Motor neuron (in vitro differentiated cells): ENCODE data around the gene GLRX5. TPM values are rescaled to one million over a fixed set of nuclear protein-coding genes. Genes with fewer than 3 reads are reported as not detected.

Source experiments
- ATAC-seq, 8 experiments: fragments of 200-7000 bp; cut with Tn5 transposase; replicated peaks in 6 of 8; 2 replicates each; pipeline ENCODE4 v1.8.0; 2021; ENCODE audit warnings: mild to moderate bottlenecking in 8 of 8, moderate library complexity in 8 of 8
- H3K27ac ChIP-seq, 2 donors: fragments of 250-450 bp; sonication (Bioruptor Pico); 2 replicates each; pipeline ENCODE4 v1.9.0; 2021; ENCODE audit warnings: antibody characterized with exemption in 2 of 2, mild to moderate bottlenecking in 2 of 2, moderate library complexity in 1 of 2
- H3K4me1 ChIP-seq, 2 donors: fragments of 250-450 bp; sonication (Bioruptor Pico); replicated peaks in 1 of 2; 2 replicates each; pipeline ENCODE4 v1.6.1; 2021; ENCODE audit warnings: antibody characterized with exemption in 2 of 2, mild to moderate bottlenecking in 2 of 2, moderate library complexity in 1 of 2
- H3K4me3 ChIP-seq, 5 donors: fragments of 250-450 bp; sonication (Bioruptor Pico); 2 replicates each; pipeline ENCODE4 v1.9.0; 2021; ENCODE audit warnings: antibody characterized with exemption in 5 of 5, mild to moderate bottlenecking in 5 of 5, moderate library complexity in 4 of 5
- WGBS, 10 experiments: fragments of 450-650 bp; shearing (Covaris generic); methylation state at CpG; one replicate each; pipeline ENCODE4 v1.0.0; 2022; 5-methylcytosine and 5-hydroxymethylcytosine counted together
- in situ Hi-C, 9 experiments: fragments of 400-800 bp; cut with MboI; loops; one replicate each; pipeline ENCODE4 v1.15.0; 2021; ENCODE audit warnings: low sequenced_read_pairs in 9 of 9, low pct_unique_long_range_greater_than_20kb in 2 of 9; ENCODE audit not compliant: unreplicated experiment in 9 of 9
- total RNA-seq, 8 experiments: library from RNA; unstranded; fragments of 300-600 nt; gene quantifications; 2 replicates each; pipeline versions ENCODE4 v1.2.3 to v1.2.4, GENCODE V29; 2022

The GLRX5 gene
- total RNA-seq, 8 experiments from 2014 or later: 26.4 to 62.7 (median 41.4) TPM

DNA sequence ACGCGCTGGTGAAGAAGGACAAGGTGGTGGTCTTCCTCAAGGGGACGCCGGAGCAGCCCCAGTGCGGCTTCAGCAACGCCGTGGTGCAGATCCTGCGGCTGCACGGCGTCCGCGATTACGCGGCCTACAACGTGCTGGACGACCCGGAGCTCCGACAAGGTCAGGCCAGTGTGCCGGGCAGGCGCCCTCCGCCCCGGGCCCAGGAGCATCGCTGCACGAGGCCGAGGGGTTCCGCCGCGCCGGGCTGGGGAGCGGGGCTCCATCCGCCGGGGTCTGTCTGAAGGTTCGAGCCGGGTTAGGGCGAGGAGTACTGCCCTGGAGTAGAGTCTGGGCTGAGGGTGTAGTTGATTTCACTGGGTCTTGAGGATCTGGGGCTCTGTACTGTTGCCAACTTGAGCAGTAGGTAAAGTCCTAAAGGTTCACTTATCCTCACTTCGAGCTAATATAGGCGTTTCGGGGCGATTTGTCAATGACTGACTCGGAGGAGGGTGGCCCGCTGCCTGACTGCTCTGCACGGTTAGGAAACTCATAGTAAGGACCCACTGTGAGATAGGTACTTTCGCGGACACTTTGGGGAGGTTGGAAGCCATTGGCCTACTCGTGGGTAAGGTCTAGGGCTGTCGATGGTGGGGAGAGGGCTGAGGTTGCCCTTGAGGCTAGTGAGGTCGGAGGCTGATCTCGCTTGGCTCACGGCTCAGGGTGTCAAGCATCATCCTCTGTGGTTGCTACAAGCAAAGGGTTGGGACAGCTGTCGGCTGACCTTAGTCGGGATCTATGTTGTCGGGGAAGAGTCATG is 574 bp downstream of the GLRX5 start:
- Histone ChIP-seq H3K27ac (peak overlapping the region; percentile 69 to 87), H3K4me1 (peaks cover 21 to 29% of the 10 kb centered on the region in 2 donors), H3K4me3 (peak overlapping the region; percentile 59 to 99 (median 75))
- in situ Hi-C loops: loop anchor here in 1 of 9 experiments (25.0 kb wide), 1 partner anchor 398 kb away; no protein-coding TSS in a partner anchor
- ATAC-seq: peak in 7 of 8 experiments; percentile 3 to 8 (median 7)
- WGBS, 10 experiments: 0 to 40% (median 0%) methylated on average over 1 to 11 of the region's 52 CpGs; no CpG with 5 or more reads in 3 of the 10 experiments

DNA sequence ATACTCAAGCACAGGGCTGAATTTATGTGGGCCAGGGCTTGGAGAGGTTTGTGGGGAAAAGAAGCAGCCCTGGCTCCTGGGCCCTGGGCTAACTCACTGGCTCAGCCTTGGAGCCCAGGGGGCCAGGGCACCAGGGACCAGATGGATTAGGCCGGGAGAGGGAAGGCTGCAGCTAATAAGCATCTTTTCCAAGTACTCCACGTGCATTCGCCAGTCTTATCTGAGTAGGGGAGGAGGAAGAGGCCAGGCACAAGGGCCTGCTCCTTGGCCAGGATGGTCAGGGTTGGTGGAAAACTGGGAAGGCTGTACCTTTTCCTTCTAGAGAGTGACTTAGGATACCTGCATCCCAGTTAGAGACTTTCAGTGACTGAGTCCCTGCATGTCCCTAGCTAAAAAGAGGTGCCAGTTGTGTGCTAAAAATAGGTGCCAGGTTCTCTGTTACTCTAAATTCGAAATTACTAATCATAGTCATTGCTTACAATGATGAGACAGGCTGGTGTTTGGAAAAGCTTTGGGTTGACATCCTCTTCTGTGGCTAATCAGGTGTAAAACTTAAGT is 1.3 kb downstream of the GLRX5 start:
- peaks cover 21 to 29% of the 10 kb centered on the region in 2 donors for H3K4me1 ChIP-seq
- 0 to 60% (median 34%) methylated on average over 1 to 4 of the region's 4 CpGs; no CpG with 5 or more reads in 2 of the 10 experiments for WGBS, 10 experiments
- no peak for ATAC-seq
- H3K4me3 ChIP-seq: peak overlapping the region; percentile 59 to 99 (median 75)
- peak overlapping the region in 1 of 2 donors; percentile 87 for H3K27ac ChIP-seq
- in situ Hi-C loops: loop anchor here in 1 of 9 experiments (25.0 kb wide), 1 partner anchor 399 kb away; no protein-coding TSS in a partner anchor

DNA sequence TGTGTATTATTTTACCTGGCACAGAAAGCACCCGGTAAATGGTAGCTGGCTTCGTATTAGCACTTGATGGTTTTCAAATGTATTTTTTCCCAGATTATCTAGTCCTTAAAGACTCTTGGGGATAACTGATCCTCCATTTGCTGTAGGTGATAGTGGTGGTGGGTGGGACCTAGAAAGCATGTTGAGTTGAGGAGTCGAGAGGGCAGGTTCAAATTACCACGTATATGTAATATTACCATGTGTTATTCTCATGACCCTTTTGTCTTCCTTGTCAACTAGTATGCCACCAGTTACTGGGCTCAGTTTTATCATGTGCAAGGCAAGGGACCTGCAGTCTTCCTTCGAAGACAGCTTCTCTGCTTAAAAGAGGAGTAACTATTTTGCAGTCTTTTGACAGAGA is 1.8 kb downstream of the GLRX5 start:
- in situ Hi-C loops: loop anchor here in 1 of 9 experiments (25.0 kb wide), 1 partner anchor 399 kb away; no protein-coding TSS in a partner anchor
- peaks cover 21 to 26% of the 10 kb centered on the region in 2 donors for H3K4me1 ChIP-seq
- 40 to 93% (median 70%) methylated on average over 1 to 5 of the region's 5 CpGs; no CpG with 5 or more reads in 1 of the 10 experiments for WGBS, 10 experiments
- ATAC-seq: no peak
- peak overlapping the region in 4 of 5 donors; percentile 2 to 99 (median 80) for H3K4me3 ChIP-seq
- no peak overlapping the region for H3K27ac ChIP-seq

DNA sequence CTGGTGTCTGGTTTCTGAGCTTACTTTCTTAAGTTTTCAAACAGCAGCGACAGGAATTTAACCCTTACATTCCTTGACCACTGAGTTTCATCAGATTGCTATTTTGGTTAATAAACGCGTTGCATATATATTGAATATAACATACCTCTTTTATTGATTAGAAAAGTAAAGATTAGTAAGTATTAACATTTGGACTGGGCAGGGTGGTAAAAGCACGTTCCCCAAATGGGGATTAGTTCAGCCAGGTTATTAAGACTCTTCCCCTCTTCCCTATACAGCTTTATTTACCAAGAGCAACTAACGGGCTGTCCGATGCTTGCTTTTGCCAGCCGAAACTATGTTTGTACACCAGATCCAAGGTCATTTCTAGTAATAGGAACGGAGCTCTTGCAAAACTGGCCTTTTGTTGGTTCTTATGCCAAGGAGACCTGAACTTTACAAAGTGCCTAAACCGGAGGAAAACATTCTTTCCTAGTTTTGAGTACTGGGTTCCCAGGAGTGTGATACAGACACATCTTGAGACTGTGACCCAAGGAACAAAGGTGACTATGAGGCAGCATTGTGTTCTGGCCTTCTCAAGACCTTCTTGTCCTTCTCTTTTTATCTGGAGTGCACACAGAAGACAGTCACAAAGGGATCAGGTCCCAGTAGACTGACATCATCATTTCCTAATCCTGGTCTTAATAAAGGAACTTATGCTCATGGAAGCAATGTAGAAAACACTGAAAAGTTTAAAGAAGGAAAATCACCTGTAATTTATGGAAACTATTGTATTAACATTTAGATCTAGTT is 2.6 kb downstream of the GLRX5 start:
- H3K27ac ChIP-seq: no peak overlapping the region
- WGBS, 10 experiments: 46 to 92% (median 75%) methylated on average over 3 to 9 of the region's 9 CpGs
- H3K4me1 ChIP-seq: peaks cover 19 to 24% of the 10 kb centered on the region in 2 donors
- peak overlapping the region in 2 of 5 donors; percentile 90 to 99 for H3K4me3 ChIP-seq
- in situ Hi-C loops: loop anchor here in 1 of 9 experiments (25.0 kb wide), 1 partner anchor 400 kb away; no protein-coding TSS in a partner anchor
- no peak for ATAC-seq

DNA sequence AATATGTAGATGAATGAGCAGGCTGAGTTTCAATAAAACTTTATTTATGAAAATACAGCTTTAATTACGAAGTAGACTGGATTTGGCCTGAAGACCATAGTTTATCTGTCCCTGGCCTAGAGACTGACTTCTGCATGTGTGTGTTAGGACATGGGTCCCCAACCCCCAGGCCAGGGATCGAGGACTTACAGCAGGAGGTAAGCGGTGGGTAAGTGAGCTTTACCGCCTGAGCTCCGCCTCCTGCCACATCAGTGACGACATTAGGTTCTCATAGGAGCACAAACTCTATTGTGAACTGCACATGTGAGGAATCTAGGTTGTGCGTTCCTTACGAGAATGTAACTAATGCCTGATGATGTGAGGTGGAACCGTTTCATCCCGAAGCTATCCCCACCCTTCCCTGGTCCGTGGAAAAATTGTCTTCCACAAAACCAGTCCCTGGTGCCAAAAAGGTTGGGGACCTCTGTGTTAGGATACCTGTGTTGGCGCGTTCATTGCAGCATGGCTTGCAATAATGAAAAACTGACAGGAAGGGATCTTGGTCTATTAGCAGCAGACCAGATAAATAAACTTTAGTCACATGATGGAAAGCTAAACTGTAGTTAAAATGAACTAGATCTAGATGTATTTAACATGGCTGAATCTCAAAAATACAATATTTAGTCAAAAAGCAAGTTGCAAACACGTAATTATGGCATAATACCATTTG is 4.1 kb downstream of the GLRX5 start:
- no peak overlapping the region for H3K27ac ChIP-seq
- in situ Hi-C loops: loop anchor here in 1 of 9 experiments (25.0 kb wide), 1 partner anchor 402 kb away; no protein-coding TSS in a partner anchor
- peaks cover 12 to 18% of the 10 kb centered on the region in 2 donors for H3K4me1 ChIP-seq
- no peak for ATAC-seq
- WGBS, 10 experiments: 55 to 100% (median 95%) methylated on average over 1 to 14 of the region's 14 CpGs
- H3K4me3 ChIP-seq: no peak overlapping the region

DNA sequence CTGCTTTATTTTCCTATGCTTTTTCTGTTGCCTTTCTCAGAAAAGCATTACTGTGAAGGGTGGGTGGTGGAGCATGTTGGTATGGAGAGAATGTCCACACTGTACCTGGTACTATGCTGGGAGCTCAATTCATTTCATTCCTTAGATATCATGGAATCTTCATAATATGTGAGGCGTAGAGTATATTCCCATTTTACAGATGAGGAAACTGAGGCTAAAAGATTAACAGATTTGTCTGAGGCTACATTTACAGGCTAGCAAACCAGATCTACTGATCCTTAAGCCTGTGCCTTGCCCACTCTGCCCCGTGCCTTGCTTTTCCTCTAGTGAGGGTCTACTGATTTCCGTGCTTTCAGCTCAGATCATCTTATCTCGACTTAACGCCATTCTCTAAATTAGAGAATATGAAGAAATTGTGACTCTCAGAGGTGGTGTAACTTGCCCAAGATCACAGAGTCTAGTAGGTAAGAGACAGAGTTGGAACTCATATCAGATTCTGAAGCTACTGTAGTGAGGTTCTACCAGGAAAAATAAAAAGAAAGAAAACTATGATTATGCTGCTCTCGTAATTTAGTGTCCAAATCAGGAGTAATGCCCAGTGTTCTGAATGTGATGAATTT is 5.5 kb downstream of the GLRX5 start:
- in situ Hi-C loops: loop anchor here in 1 of 9 experiments (25.0 kb wide), 1 partner anchor 403 kb away; no protein-coding TSS in a partner anchor
- Histone ChIP-seq H3K4me1 (peaks cover 12 to 18% of the 10 kb centered on the region in 2 donors), H3K4me3 (no peak overlapping the region), H3K27ac (no peak overlapping the region)
- WGBS, 10 experiments: 84 to 100% (median 96%) methylated on average over 1 to 5 of the region's 6 CpGs; no CpG with 5 or more reads in 1 of the 10 experiments
- no peak for ATAC-seq

DNA sequence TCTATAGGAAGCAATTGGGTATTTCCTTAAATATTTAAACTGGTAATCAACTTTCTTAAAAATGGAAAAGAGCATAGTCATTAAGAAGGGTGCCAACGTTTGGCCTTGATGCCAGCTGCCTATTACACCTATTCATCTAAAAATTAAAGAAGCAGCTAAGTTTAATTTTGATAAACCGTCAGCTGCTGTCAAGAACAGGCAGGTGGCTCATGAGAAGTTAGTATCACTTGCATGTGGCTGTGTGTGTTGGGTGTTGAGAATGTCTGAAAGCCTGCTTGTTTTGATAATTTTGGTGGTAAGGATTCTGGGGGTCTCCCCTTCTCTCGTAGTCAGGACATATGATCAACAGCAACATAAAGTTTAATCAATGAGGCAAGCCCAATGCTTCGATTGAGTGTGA is 6.5 kb downstream of the GLRX5 start:
- in situ Hi-C loops: loop anchor here in 1 of 9 experiments (25.0 kb wide), 1 partner anchor 404 kb away; no protein-coding TSS in a partner anchor
- no peak overlapping the region for H3K4me3 ChIP-seq
- 51 to 100% (median 86%) methylated on average over 1 to 4 of the region's 4 CpGs; no CpG with 5 or more reads in 2 of the 10 experiments for WGBS, 10 experiments
- H3K27ac ChIP-seq: no peak overlapping the region
- ATAC-seq: no peak
- H3K4me1 ChIP-seq: peaks cover 10 to 15% of the 10 kb centered on the region in 2 donors

DNA sequence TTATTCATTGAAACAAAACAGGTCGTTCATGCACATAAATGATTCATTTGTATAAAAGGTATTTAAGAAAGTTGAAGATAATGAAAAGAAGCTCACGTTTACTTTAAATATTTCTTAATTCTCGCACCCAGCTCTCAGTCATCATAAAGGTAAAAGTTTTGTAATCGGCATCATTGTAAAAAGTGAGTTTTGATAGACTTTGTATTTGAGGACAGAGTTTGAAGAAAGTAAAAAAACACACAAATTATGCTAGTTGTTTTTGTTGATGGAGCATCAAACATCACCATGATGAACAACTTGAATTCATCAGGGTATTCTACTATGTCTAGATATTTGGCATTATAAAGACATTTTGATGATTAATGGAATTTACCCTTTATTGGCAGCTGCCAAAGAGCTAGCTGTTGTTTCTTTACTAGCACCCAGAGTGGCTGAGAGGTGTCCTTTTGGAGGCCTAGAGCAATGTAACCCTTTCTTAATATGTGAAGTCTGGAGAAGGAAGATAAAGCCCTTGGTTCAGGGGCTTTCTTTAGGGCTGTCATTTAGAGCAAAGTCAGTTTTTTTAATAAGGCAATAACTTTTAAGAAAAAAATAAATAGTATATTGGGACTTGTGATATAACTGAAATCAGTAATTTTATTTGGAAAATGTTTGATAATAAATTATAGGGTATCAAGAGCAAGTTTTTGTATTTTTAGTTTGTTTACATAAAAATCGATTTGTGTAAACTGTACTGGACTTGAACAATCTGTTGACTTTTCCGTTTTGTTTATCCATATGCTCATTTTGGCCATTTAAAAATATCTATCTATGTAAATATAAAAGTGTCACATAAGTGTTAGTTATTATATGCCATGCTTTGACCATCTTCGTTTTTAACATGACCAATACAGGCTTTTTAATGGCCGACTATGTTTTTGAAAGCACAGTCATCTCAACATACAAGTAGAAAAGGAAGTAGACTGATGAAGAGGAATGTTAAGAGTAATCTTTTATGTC is 7.4 kb downstream of the GLRX5 start:
- Histone ChIP-seq H3K27ac (no peak overlapping the region), H3K4me3 (no peak overlapping the region), H3K4me1 (peaks cover 5 to 6% of the 10 kb centered on the region in 2 donors)
- no peak for ATAC-seq
- WGBS, 10 experiments: 82 to 99% (median 93%) methylated on average over 6 to 8 of the region's 8 CpGs
- in situ Hi-C loops: loop anchor here in 1 of 9 experiments (25.0 kb wide), 1 partner anchor 405 kb away; no protein-coding TSS in a partner anchor

DNA sequence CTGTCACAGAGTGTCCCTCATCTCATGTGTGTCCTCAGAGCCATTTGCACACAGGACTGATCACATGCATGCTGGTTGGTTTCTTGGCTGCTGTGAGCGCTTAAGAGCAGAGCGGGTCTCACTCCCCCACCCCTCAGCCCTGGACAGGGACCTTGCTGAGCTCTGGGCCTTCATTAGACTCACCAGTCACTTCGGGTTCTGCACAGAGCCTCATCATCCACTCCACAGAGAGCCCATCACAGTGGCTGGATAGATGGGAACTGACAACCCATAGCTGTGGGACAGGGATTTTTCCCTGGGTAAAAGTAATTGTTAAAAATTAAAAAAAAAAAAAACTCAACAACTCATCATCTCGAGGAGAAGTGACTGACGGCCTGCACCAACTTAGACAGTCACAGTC is 8.2 kb downstream of the GLRX5 start:
- Histone ChIP-seq H3K4me1 (no peaks in the 10 kb centered on the region), H3K4me3 (no peak overlapping the region), H3K27ac (no peak overlapping the region)
- in situ Hi-C loops: loop anchor here in 1 of 9 experiments (25.0 kb wide), 1 partner anchor 406 kb away; no protein-coding TSS in a partner anchor
- WGBS, 10 experiments: 79 to 100% (median 90%) methylated on average over 1 to 2 of the region's 5 CpGs; no CpG with 5 or more reads in 5 of the 10 experiments
- no peak for ATAC-seq

DNA sequence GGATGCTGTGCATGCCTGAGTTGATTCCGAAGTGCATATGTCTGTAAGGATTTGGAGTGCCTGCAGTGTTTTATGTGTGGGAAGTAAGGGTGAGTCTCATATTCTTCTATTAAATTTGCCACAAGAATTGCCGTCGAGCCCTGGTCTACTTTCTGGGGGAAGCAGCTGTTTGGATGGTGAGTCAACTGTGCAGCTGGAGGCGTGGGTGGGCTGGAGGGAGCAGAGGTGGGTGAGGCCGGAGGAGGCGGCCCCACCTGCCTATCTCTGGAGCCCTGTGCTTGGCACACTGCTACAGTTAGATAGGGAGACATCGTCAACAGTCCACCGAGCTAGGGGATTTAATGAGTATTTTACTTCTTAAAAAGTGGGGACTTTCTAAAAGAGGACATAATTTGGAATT is 9.7 kb downstream of the GLRX5 start:
- Histone ChIP-seq H3K4me3 (no peak overlapping the region), H3K27ac (no peak overlapping the region), H3K4me1 (no peaks in the 10 kb centered on the region)
- in situ Hi-C loops: loop anchor here in 1 of 9 experiments (25.0 kb wide), 1 partner anchor 407 kb away; no protein-coding TSS in a partner anchor
- WGBS, 10 experiments: 0 to 83% (median 78%) methylated on average over 1 to 4 of the region's 8 CpGs; no CpG with 5 or more reads in 6 of the 10 experiments
- ATAC-seq: peak in 1 of 8 experiments; percentile 55
